ENCODE results near the gene CACNA1A.

The CACNA1A gene

DNA sequence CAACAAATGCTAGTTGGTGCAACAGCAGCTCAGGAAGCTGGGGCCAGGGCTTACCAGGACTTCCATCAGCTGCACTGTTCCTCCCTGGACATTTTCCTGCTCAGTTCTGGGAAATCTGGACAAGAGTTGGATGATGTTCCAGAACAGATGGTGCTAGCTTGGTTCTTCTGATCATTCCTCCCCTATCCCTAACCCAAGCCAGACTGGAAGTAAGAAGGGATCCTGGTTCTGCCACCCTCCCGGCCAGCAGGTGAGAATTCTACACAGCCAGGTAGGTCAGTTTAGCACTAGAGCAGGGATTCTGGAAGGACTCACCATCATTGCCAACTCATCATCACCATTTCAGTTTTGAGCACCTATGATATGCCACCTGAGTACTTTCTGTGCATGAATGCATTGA, 30.2 kb downstream of the CACNA1A start:
- Histone ChIP-seq H3K27me3 (replicated peaks; ENCODE audit: insufficient read depth, low read length) (peaks cover 23% of the 10 kb centered on the region), H3K36me3 (replicated peaks; ENCODE audit: insufficient read depth, low read length) (no peaks in the 10 kb centered on the region), H3K9me3 (replicated peaks; ENCODE audit: insufficient read depth, low read length) (no peaks in the 10 kb centered on the region), H3K27ac (ENCODE audit: low read length) (no peak overlapping the region), H3F3A (ENCODE audit: insufficient read depth, low read length) (no peaks in the 10 kb centered on the region), H2AFZ (ENCODE audit: low read length) (no peak overlapping the region), H3K4me1 (ENCODE audit: low read length) (no peaks in the 10 kb centered on the region), H3K4me3 (ENCODE audit: low read length) (no peak overlapping the region), H3K9me2 (replicated peaks; ENCODE audit: insufficient read depth, low read length) (no peaks in the 10 kb centered on the region), H3K4me2 (ENCODE audit: low read depth, low read length) (no peak overlapping the region), H3K9ac (ENCODE audit: low read length) (no peak overlapping the region), H4K20me1 (ENCODE audit: insufficient read depth, low read length) (no peaks in the 10 kb centered on the region), H3K79me2 (ENCODE audit: low read length) (no peaks in the 10 kb centered on the region)
- no peak for DNase-seq
- TF ChIP-seq EZH2 (optimal IDR thresholded peaks at IDR 0.05; ENCODE audit: low read depth, low read length) (no peak), CTCF (IDR thresholded peaks at IDR 0.05; ENCODE audit: low read length) (no peak), EZH2phosphoT487 (IDR thresholded peaks at IDR 0.05; ENCODE audit: low read length) (no peak)

DNA sequence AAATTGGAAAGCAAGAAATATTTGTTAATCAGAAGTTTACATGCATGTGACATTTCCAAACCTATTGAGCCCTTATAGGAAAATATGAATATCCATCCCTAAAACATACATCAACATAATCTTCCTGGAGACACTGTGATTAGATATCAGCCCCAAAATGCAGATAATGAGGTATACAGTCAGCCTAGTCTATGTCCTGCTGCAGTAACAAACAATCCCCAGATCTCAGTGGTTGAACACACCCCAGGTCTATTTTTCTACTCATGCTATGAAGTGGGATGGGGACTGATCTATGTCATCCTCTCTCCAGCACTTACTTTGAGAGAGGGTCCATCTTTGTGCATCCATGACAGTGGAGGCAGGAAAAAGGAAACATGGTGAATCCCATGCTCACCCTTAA, 31.2 kb downstream of the CACNA1A start:
- no peak overlapping the region for H3K9ac ChIP-seq (ENCODE audit: low read length)
- H3K9me3 ChIP-seq (replicated peaks; ENCODE audit: insufficient read depth, low read length), result no peaks in the 10 kb centered on the region
- H3K27ac ChIP-seq (ENCODE audit: low read length), result no peak overlapping the region
- no peak for TF ChIP-seq CTCF (IDR thresholded peaks at IDR 0.05; ENCODE audit: low read length)
- TF ChIP-seq EZH2 (optimal IDR thresholded peaks at IDR 0.05; ENCODE audit: low read depth, low read length), result no peak
- TF ChIP-seq EZH2phosphoT487 (IDR thresholded peaks at IDR 0.05; ENCODE audit: low read length), result no peak
- H2AFZ ChIP-seq (ENCODE audit: low read length), result no peak overlapping the region
- H3K9me2 ChIP-seq (replicated peaks; ENCODE audit: insufficient read depth, low read length), result no peaks in the 10 kb centered on the region
- no peaks in the 10 kb centered on the region for H3F3A ChIP-seq (ENCODE audit: insufficient read depth, low read length)
- no peak overlapping the region for H3K4me3 ChIP-seq (ENCODE audit: low read length)
- H4K20me1 ChIP-seq (ENCODE audit: insufficient read depth, low read length), result no peaks in the 10 kb centered on the region
- H3K36me3 ChIP-seq (replicated peaks; ENCODE audit: insufficient read depth, low read length), result no peaks in the 10 kb centered on the region
- peaks cover 28% of the 10 kb centered on the region for H3K27me3 ChIP-seq (replicated peaks; ENCODE audit: insufficient read depth, low read length)
- DNase-seq, result no peak
- no peaks in the 10 kb centered on the region for H3K79me2 ChIP-seq (ENCODE audit: low read length)
- no peaks in the 10 kb centered on the region for H3K4me1 ChIP-seq (ENCODE audit: low read length)
- H3K4me2 ChIP-seq (ENCODE audit: low read depth, low read length), result no peak overlapping the region

DNA sequence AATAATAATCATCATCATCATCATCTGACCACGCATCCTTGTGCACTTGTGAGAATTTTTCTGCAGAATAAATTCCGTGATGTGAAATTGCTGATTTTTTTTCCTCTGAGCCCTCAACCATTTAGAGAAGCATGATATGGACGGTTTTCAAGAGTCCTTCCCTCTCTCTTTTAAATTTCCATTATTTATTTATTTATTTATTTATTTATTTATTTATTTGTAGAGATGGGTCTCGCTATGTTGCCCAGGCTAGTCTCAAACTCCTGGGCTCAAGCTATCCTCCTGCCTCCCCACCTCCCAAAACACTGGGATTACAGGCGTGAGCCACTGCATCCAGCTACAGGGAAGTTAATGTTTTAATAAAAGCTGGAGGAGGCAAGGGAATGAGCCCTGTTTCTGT, 39.6 kb downstream of the CACNA1A start:
- no peaks in the 10 kb centered on the region for H3K9me3 ChIP-seq (replicated peaks; ENCODE audit: insufficient read depth, low read length)
- no peak overlapping the region for H3K4me3 ChIP-seq (ENCODE audit: low read length)
- no peaks in the 10 kb centered on the region for H3K9me2 ChIP-seq (replicated peaks; ENCODE audit: insufficient read depth, low read length)
- no peaks in the 10 kb centered on the region for H3K36me3 ChIP-seq (replicated peaks; ENCODE audit: insufficient read depth, low read length)
- no peak overlapping the region for H3K4me2 ChIP-seq (ENCODE audit: low read depth, low read length)
- peaks cover 40% of the 10 kb centered on the region for H3K27me3 ChIP-seq (replicated peaks; ENCODE audit: insufficient read depth, low read length)
- no peak for DNase-seq
- no peaks in the 10 kb centered on the region for H3K79me2 ChIP-seq (ENCODE audit: low read length)
- H2AFZ ChIP-seq (ENCODE audit: low read length), result no peak overlapping the region
- no peaks in the 10 kb centered on the region for H3F3A ChIP-seq (ENCODE audit: insufficient read depth, low read length)
- no peak overlapping the region for H3K27ac ChIP-seq (ENCODE audit: low read length)
- TF ChIP-seq EZH2phosphoT487 (IDR thresholded peaks at IDR 0.05; ENCODE audit: low read length) (no peak), CTCF (IDR thresholded peaks at IDR 0.05; ENCODE audit: low read length) (no peak), EZH2 (optimal IDR thresholded peaks at IDR 0.05; ENCODE audit: low read depth, low read length) (no peak)
- H4K20me1 ChIP-seq (ENCODE audit: insufficient read depth, low read length), result no peaks in the 10 kb centered on the region
- no peak overlapping the region for H3K9ac ChIP-seq (ENCODE audit: low read length)
- no peaks in the 10 kb centered on the region for H3K4me1 ChIP-seq (ENCODE audit: low read length)

Measured in MM.1S (cell line).